H1 (cell line): Measurements from ENCODE around the gene SLC15A3. TPM values are rescaled to one million over a fixed set of nuclear protein-coding genes. Genes with fewer than 3 reads are reported as not detected.

Experiments
- CTCF ChIA-PET: fragments of 300-600 bp; sonication (Branson Sonifier 250); formaldehyde crosslinking; loops from one replicate; lab custom pipeline; 2021; ENCODE audit not compliant: partially characterized antibody; lab: Charles Lee
- POLR2A ChIA-PET: fragments of 300-600 bp; sonication (Branson Sonifier 250); formaldehyde crosslinking; loops from one replicate; lab custom pipeline; 2021; ENCODE audit warnings: inconsistent platforms; ENCODE audit not compliant: partially characterized antibody; lab: Charles Lee
- DNase-seq, 2 experiments: peaks; one replicate each; pipeline versions ENCODE4 v3.0.0 to v3.0.0-alpha.2; 2010 to 2022; ENCODE audit warnings: low spot score in 2 of 2, low read depth in 1 of 2, mixed read lengths in 1 of 2
- FAIRE-seq: peaks from 2 replicates; lab custom pipeline; 2011; peaks lifted over from hg19 to GRCh38; lab: Jason Lieb, UNC
- H2AFZ ChIP-seq: 2 replicates; pipeline ENCODE4 v1.8.1; 2012; ENCODE audit warnings: low read length, inconsistent platforms
- H2AK5ac ChIP-seq: 2 replicates; pipeline ENCODE4 v1.6.1; 2013; ENCODE audit warnings: low read depth, low read length
- H2BK120ac ChIP-seq: replicated peaks from 2 replicates; pipeline ENCODE3; 2013; ENCODE audit warnings: low read depth, low read length, inconsistent platforms
- H2BK12ac ChIP-seq: 2 replicates; pipeline ENCODE4 v1.6.1; 2013; ENCODE audit warnings: low read depth, low read length
- H2BK15ac ChIP-seq: 2 replicates; pipeline ENCODE4 v1.6.1; 2013; ENCODE audit warnings: low read length
- H2BK20ac ChIP-seq: 2 replicates; pipeline ENCODE4 v1.6.1; 2013; ENCODE audit warnings: low read length
- H2BK5ac ChIP-seq: 2 replicates; pipeline ENCODE4 v1.6.1; 2013; ENCODE audit warnings: low read depth, low read length
- H3K14ac ChIP-seq: 2 replicates; pipeline ENCODE4 v1.6.1; 2013; ENCODE audit warnings: inconsistent platforms; ENCODE audit not compliant: insufficient read length
- H3K18ac ChIP-seq: 2 replicates; pipeline ENCODE4 v1.6.1; 2013; ENCODE audit warnings: low read length; ENCODE audit errors: extremely low read depth
- H3K23ac ChIP-seq: 2 replicates; pipeline ENCODE4 v1.6.1; 2013; ENCODE audit warnings: inconsistent platforms; ENCODE audit not compliant: insufficient read length
- H3K23me2 ChIP-seq: 2 replicates; pipeline ENCODE4 v1.6.1; 2013; ENCODE audit warnings: low read depth, low read length
- H3K27ac ChIP-seq: 2 replicates; pipeline ENCODE4 v1.6.1; 2011; ENCODE audit warnings: low read depth, low read length, inconsistent platforms
- H3K27me3 ChIP-seq, 4 experiments: replicated peaks in 1 of 4; 1 replicate in 1 of 4; 2 replicates in 3 of 4; pipeline versions ENCODE4 v1.6.1 to v1.8.1; 2011 to 2013; ENCODE audit warnings: low read length in 3 of 4, mild to moderate bottlenecking in 3 of 4, inconsistent platforms in 2 of 4, mixed read lengths in 2 of 4, moderate library complexity in 1 of 4; ENCODE audit not compliant: control insufficient read depth in 3 of 4, insufficient read depth in 3 of 4; ENCODE audit errors: extremely low read depth in 1 of 4
- H3K36me3 ChIP-seq, 4 experiments: 2 replicates each; pipeline versions ENCODE4 v1.6.1 to v1.8.1; 2011 to 2013; ENCODE audit warnings: mild to moderate bottlenecking in 4 of 4, low read length in 3 of 4, moderate library complexity in 2 of 4, control low read depth in 1 of 4, inconsistent platforms in 1 of 4; ENCODE audit not compliant: insufficient read depth in 4 of 4, control insufficient read depth in 2 of 4
- H3K4ac ChIP-seq: replicated peaks from 2 replicates; pipeline ENCODE3; 2013; ENCODE audit warnings: low read length, low read depth, mixed read lengths, inconsistent platforms; ENCODE audit not compliant: insufficient read length
- H3K4me1 ChIP-seq, 4 experiments: replicated peaks in 1 of 4; 1 replicate in 1 of 4; 2 replicates in 3 of 4; pipeline versions ENCODE4 v1.6.1 to v1.8.1; 2011 to 2013; ENCODE audit warnings: low read length in 3 of 4, inconsistent platforms in 2 of 4, mixed read lengths in 1 of 4; ENCODE audit not compliant: insufficient read depth in 4 of 4, control insufficient read depth in 3 of 4
- H3K4me2 ChIP-seq, 2 experiments: 2 replicates each; pipeline versions ENCODE4 v1.6.1 to v1.8.1; 2011 to 2013; ENCODE audit warnings: low read depth in 2 of 2, low read length in 2 of 2, control low read depth in 1 of 2, inconsistent platforms in 1 of 2, mild to moderate bottlenecking in 1 of 2; ENCODE audit not compliant: insufficient read depth in 1 of 2
- H3K4me3 ChIP-seq, 4 experiments: fragments of 200-600, 300-600 bp in 1 of 4; sonication (generic), shearing (Covaris generic), sonication (Bioruptor Twin) in 1 of 4; 2 replicates each; pipeline versions ENCODE4 v1.5.1 to v1.8.1; 2011 to 2016; ENCODE audit warnings: low read length in 4 of 4, low read depth in 3 of 4, control low read depth in 2 of 4, inconsistent platforms in 2 of 4, mild to moderate bottlenecking in 2 of 4, mixed read lengths in 1 of 4, moderate library complexity in 1 of 4; ENCODE audit not compliant: insufficient read depth in 2 of 4; ENCODE audit errors: extremely low read depth in 1 of 4
- H3K56ac ChIP-seq: replicated peaks from 2 replicates; pipeline ENCODE3; 2013; ENCODE audit warnings: low read depth, mild to moderate bottlenecking, mixed read lengths, low read length, inconsistent platforms; ENCODE audit not compliant: insufficient read length
- H3K79me1 ChIP-seq: 2 replicates; pipeline ENCODE4 v1.6.1; 2013; ENCODE audit warnings: low read depth, low read length, control low read depth
- H3K79me2 ChIP-seq, 2 experiments: 2 replicates each; pipeline versions ENCODE4 v1.6.1 to v1.8.1; 2012 to 2013; ENCODE audit warnings: low read length in 2 of 2, mild to moderate bottlenecking in 2 of 2, inconsistent platforms in 1 of 2; ENCODE audit not compliant: insufficient read depth in 2 of 2, control insufficient read depth in 1 of 2
- H3K9ac ChIP-seq, 4 experiments: replicated peaks in 1 of 4; 1 replicate in 1 of 4; 2 replicates in 3 of 4; pipeline versions ENCODE4 v1.6.1 to v1.8.1; 2011 to 2013; ENCODE audit warnings: low read depth in 3 of 4, low read length in 3 of 4, control low read depth in 2 of 4, mild to moderate bottlenecking in 2 of 4, moderate library complexity in 2 of 4, inconsistent platforms in 1 of 4; ENCODE audit errors: extremely low read depth in 1 of 4
- H3K9me3 ChIP-seq, 2 experiments: 2 replicates each; pipeline versions ENCODE4 v1.6.1 to v1.8.1; 2012 to 2013; ENCODE audit warnings: mild to moderate bottlenecking in 2 of 2, moderate library complexity in 2 of 2, control low read depth in 1 of 2, inconsistent platforms in 1 of 2, low read depth in 1 of 2, low read length in 1 of 2, mixed read lengths in 1 of 2; ENCODE audit not compliant: insufficient read depth in 2 of 2
- H4K20me1 ChIP-seq, 2 experiments: replicated peaks in 1 of 2; 2 replicates each; pipeline versions ENCODE3 to v1.8.1; 2011 to 2013; ENCODE audit warnings: inconsistent platforms in 2 of 2, low read length in 2 of 2, mild to moderate bottlenecking in 1 of 2; ENCODE audit not compliant: insufficient read depth in 2 of 2, control insufficient read depth in 1 of 2
- H4K5ac ChIP-seq: 2 replicates; pipeline ENCODE4 v1.6.1; 2013; ENCODE audit warnings: low read length, low read depth, mixed read lengths, inconsistent platforms; ENCODE audit not compliant: insufficient read length
- H4K8ac ChIP-seq: 2 replicates; pipeline ENCODE4 v1.8.0; 2013; ENCODE audit warnings: mild to moderate bottlenecking, moderate library complexity, low read length, inconsistent platforms; ENCODE audit not compliant: insufficient read depth; ENCODE audit errors: extremely low read depth
- H4K91ac ChIP-seq: replicated peaks from 2 replicates; pipeline ENCODE3; 2013; ENCODE audit warnings: low read length, mixed read lengths, inconsistent platforms; ENCODE audit not compliant: insufficient read length
- ASH2L ChIP-seq: fragments of 200-600, 300-600 bp; sonication (generic); IDR thresholded peaks from one replicate; pipeline ENCODE4 v1.7.1; 2017; ENCODE audit warnings: low read length
- BRCA1 ChIP-seq: IDR thresholded peaks from 2 replicates; pipeline ENCODE4 v1.6.1; 2012; ENCODE audit warnings: low read depth, low read length, improper control_type of control experiment
- CEBPB ChIP-seq: IDR thresholded peaks from 2 replicates; pipeline ENCODE4 v1.6.1; 2012; ENCODE audit warnings: low read depth, low read length
- CREB1 ChIP-seq: IDR thresholded peaks from 2 replicates; pipeline ENCODE4 v1.6.1; 2012; ENCODE audit warnings: inconsistent platforms
- CTBP2 ChIP-seq: IDR thresholded peaks from 2 replicates; pipeline ENCODE4 v1.7.0; 2011; ENCODE audit warnings: borderline replicate concordance, mild to moderate bottlenecking, moderate library complexity, mixed read lengths, low read length; ENCODE audit not compliant: insufficient read depth, insufficient read length
- GTF2F1 ChIP-seq: IDR thresholded peaks from 2 replicates; pipeline ENCODE4 v1.6.1; 2012; ENCODE audit warnings: low read depth, low read length, improper control_type of control experiment, borderline replicate concordance
- NRF1 ChIP-seq: IDR thresholded peaks from 2 replicates; pipeline ENCODE4 v1.6.1; 2011; ENCODE audit warnings: mild to moderate bottlenecking, low read depth, low read length, improper control_type of control experiment
- POLR2AphosphoS5 ChIP-seq: IDR thresholded peaks from 2 replicates; pipeline ENCODE4 v1.6.1; 2011; ENCODE audit warnings: low read depth, low read length
- RAD21 ChIP-seq, 2 experiments: IDR thresholded peaks in 1 of 2; conservative IDR thresholded peaks in 1 of 2; 2 replicates each; pipeline ENCODE4 v1.6.1; 2011; ENCODE audit warnings: low read depth in 2 of 2, low read length in 2 of 2, improper control_type of control experiment in 1 of 2, inconsistent platforms in 1 of 2, mild to moderate bottlenecking in 1 of 2, moderate library complexity in 1 of 2
- RBBP5 ChIP-seq: IDR thresholded peaks from 2 replicates; pipeline ENCODE4 v1.7.1; 2012; ENCODE audit warnings: low read depth, mild to moderate bottlenecking, inconsistent platforms, low read length, moderate library complexity, borderline replicate concordance
- SIX5 ChIP-seq: IDR thresholded peaks from 2 replicates; pipeline ENCODE4 v1.6.1; 2011; ENCODE audit warnings: mild to moderate bottlenecking, low read depth, low read length
- TAF1 ChIP-seq: IDR thresholded peaks from 2 replicates; pipeline ENCODE4 v1.6.1; 2011; ENCODE audit warnings: mild to moderate bottlenecking, low read depth, low read length
- ZNF274 ChIP-seq: IDR thresholded peaks from 2 replicates; pipeline ENCODE4 v1.7.0; 2012; ENCODE audit warnings: low read length, borderline replicate concordance; ENCODE audit errors: extremely low read depth
- WGBS, 2 experiments: shearing (Covaris generic) in 1 of 2; methylation state at CpG; one replicate each; pipeline versions ENCODE4 v1.1.6 to v1.1.7; 2013 to 2015; ENCODE audit warnings: low lambda C conversion rate in 2 of 2, mixed read lengths in 2 of 2, inconsistent platforms in 1 of 2, low coverage in 1 of 2, missing lambda C conversion rate in 1 of 2; ENCODE audit not compliant: insufficient replicate concordance in 2 of 2, insufficient coverage in 1 of 2, insufficient read length in 1 of 2; ENCODE audit errors: extremely low coverage in 1 of 2, missing lambda C conversion rate in 1 of 2; 5-methylcytosine and 5-hydroxymethylcytosine counted together
- polyA plus RNA-seq, 7 experiments: library from polyadenylated mRNA; depleted of rRNA in 3 of 7; stranded (reverse) in 5 of 7; unstranded in 2 of 7; fragments of >200 nt in 5 of 7; fragments of 200-250 nt in 2 of 7; gene quantifications; 1 replicate in 5 of 7; 2 replicates in 1 of 7; 4 replicates in 1 of 7; pipeline versions ENCODE4 v1.2.1 to v1.2.3, GENCODE V29; 2011 to 2013; ENCODE audit warnings: missing spikeins in 2 of 7, mixed read lengths in 2 of 7
- total RNA-seq: library from RNA; stranded (reverse); fragmentation: NEBNext Ultra II Directional; extraction: Animal tissue kit (Norgen Biotek cat#: 25700); gene quantifications from 2 replicates; pipeline ENCODE4 v1.2.1, GENCODE V29; 2021

Gene SLC15A3
- total and polyA plus RNA-seq, 2 of the 8 experiments (the other 6 are each of a cell fraction or from before 2014, with no cell fraction given), result 25.8 to 31.0 TPM

- Histone ChIP-seq H4K91ac (no peak overlapping the region), H3K9ac (no peak overlapping the region; a peak in 1 of 7 replicates), H2BK15ac (no peak overlapping the region), H3K79me2 (peaks cover 23 to 40% of the 10 kb centered on the region in 2 experiments), H3K4ac (no peak overlapping the region), H2BK5ac (no peak overlapping the region), H3K79me1 (peaks cover 9% of the 10 kb centered on the region), H4K8ac (no peak overlapping the region), H3K36me3 (peaks cover 24 to 55% (median 51%) of the 10 kb centered on the region in 4 experiments), H3K27me3 (no peaks in the 10 kb centered on the region), H2AFZ (no peak overlapping the region), H2BK120ac (no peak overlapping the region), H2AK5ac (no peak overlapping the region), H3K56ac (no peak overlapping the region), H3K4me1 (peaks cover 2 to 8% (median 5%) of the 10 kb centered on the region in 4 experiments; a peak in 4 of 7 replicates), H3K23me2 (peaks cover 2% of the 10 kb centered on the region; the same call in 1 of the 2 replicates), H3K4me2 (no peak overlapping the region), H4K20me1 (peaks cover 14 to 28% of the 10 kb centered on the region in 2 experiments), H4K5ac (no peak overlapping the region), H3K14ac (no peak overlapping the region), H3K9me3 (no peaks in the 10 kb centered on the region), H3K4me3 (no peak overlapping the region), H2BK12ac (no peak overlapping the region), H3K18ac (no peak overlapping the region), H2BK20ac (no peak overlapping the region), H3K23ac (no peak overlapping the region), H3K27ac (no peak overlapping the region)
- DNase-seq (no peak), FAIRE-seq (no peak)
- 88% methylated on average over 11 of the region's 11 CpGs; no CpG with 5 or more reads in 1 of the 2 experiments for WGBS, 2 experiments
- POLR2A ChIA-PET, result interaction anchor here (1.0 to 4.2 kb wide), 3 partner anchors 11 to 52 kb away, joined by 3 to 18 read pairs (median 3); partner anchors contain the start of gene TMEM109
- no peak for TF ChIP-seq CTBP2
- no peak for TF ChIP-seq CEBPB
- no peak for TF ChIP-seq POLR2AphosphoS5
- no peak for TF ChIP-seq ZNF274
- no peak for TF ChIP-seq RBBP5
- no peak for TF ChIP-seq ASH2L
- TF ChIP-seq SIX5, result no peak
- no peak for TF ChIP-seq GTF2F1
- TF ChIP-seq CREB1, result no peak
- TF ChIP-seq TAF1, result no peak
- no peak for TF ChIP-seq NRF1
- TF ChIP-seq BRCA1, result no peak
- TF ChIP-seq RAD21 (IDR thresholded peaks at IDR 0.05 in 1 of 2, conservative IDR thresholded peaks at IDR 0.05 in 1 of 2; ENCODE audit: low read depth in 2 of 2, low read length in 2 of 2), result no peak
- CTCF ChIA-PET, result interaction anchor here (0.8 to 23.0 kb wide), 6 partner anchors 11 to 140 kb away, joined by 3 to 522 read pairs (median 6); no protein-coding TSS in a partner anchor
These were observed 49.4 kb downstream of the SLC15A3 start for GRCh38 chr11:60902625-60903024.
